A549 (cell line): ENCODE data around the gene ZNF747. TPM values are rescaled to one million over a fixed set of nuclear protein-coding genes. Genes with fewer than 3 reads are reported as not detected.

Source experiments
- ATAC-seq, 2 experiments: fragments of 200-7000 bp in 1 of 2; fragments of >200 bp in 1 of 2; cut with Nextera tagmentation in 1 of 2; cut with Tn5 transposase in 1 of 2; 3 replicates each; pipeline versions ENCODE4 v1.8.0 to v1.9.1; 2018 to 2020; ENCODE audit warnings: mild to moderate bottlenecking in 1 of 2, moderate library complexity in 1 of 2
- CTCF ChIA-PET: fragments of 300-600 bp; sonication (Branson Sonifier 250); formaldehyde crosslinking; extraction: SDS; loops from one replicate; lab custom pipeline; 2021; ENCODE audit warnings: antibody characterized with exemption, inconsistent platforms; lab: Yijun Ruan, JAX
- POLR2A ChIA-PET: fragments of 350-600 bp; formaldehyde crosslinking; extraction: SDS; loops from one replicate; lab custom pipeline; 2021; ENCODE audit warnings: antibody characterized with exemption, inconsistent platforms; lab: Yijun Ruan, JAX
- DNase-seq, 2 experiments: peaks; one replicate each; pipeline versions ENCODE4 v3.0.0 to v3.0.0-alpha.2; 2011 to 2016; ENCODE audit warnings: low read depth in 1 of 2, low spot score in 1 of 2
- FAIRE-seq: peaks from 2 replicates; lab custom pipeline; 2011; peaks lifted over from hg19 to GRCh38; lab: Jason Lieb, UNC
- H3K27ac ChIP-seq, 2 experiments: fragments of >200 bp; sonication (Bioruptor Twin); formaldehyde crosslinking; 3 replicates each; pipeline ENCODE4 v1.5.1; 2016 to 2017
- H3K4me1 ChIP-seq: fragments of >200 bp; sonication (Bioruptor Twin); formaldehyde crosslinking; 3 replicates; pipeline ENCODE4 v1.6.1; 2016
- H3K4me2 ChIP-seq: fragments of >200 bp; sonication (Bioruptor Twin); formaldehyde crosslinking; 3 replicates; pipeline ENCODE4 v1.6.1; 2016
- H3K4me3 ChIP-seq: fragments of >200 bp; sonication (Bioruptor Twin); formaldehyde crosslinking; 3 replicates; pipeline ENCODE4 v1.5.1; 2016
- H3K9me3 ChIP-seq: fragments of >200 bp; sonication (Bioruptor Twin); formaldehyde crosslinking; 3 replicates; pipeline ENCODE4 v1.6.1; 2016
- ATOH8 ChIP-seq: fragments of 250-450 bp; sonication (Bioruptor Pico); IDR thresholded peaks from 2 replicates; pipeline ENCODE4 v1.5.0; 2020; ENCODE audit warnings: low read depth, mild to moderate bottlenecking, moderate library complexity
- BCL3 ChIP-seq: fragments of >200 bp; sonication (Bioruptor Twin); formaldehyde crosslinking; IDR thresholded peaks from 3 replicates; pipeline ENCODE4 v1.6.1; 2016
- CEBPB ChIP-seq, 2 experiments: fragments of >200 bp in 1 of 2; sonication (Bioruptor Twin) in 1 of 2; formaldehyde crosslinking in 1 of 2; IDR thresholded peaks; 2 replicates each; pipeline ENCODE4 v1.6.1; 2012 to 2016
- CHD4 ChIP-seq: fragments of 200-600 bp; sonication (generic); IDR thresholded peaks from 2 replicates; pipeline ENCODE4 v1.6.1; 2016; ENCODE audit warnings: antibody characterized with exemption, mild to moderate bottlenecking, borderline replicate concordance
- EP300 ChIP-seq, 2 experiments: fragments of >200 bp; sonication (Bioruptor Twin); formaldehyde crosslinking; IDR thresholded peaks; 2 replicates in 1 of 2; 3 replicates in 1 of 2; pipeline ENCODE4 v1.6.1; 2016 to 2017
- FOSB ChIP-seq: fragments of 250-450 bp; sonication (Bioruptor Pico); IDR thresholded peaks from 2 replicates; pipeline ENCODE4 v1.5.0; 2020; ENCODE audit warnings: mild to moderate bottlenecking, moderate library complexity
- FOSL2 ChIP-seq, 2 experiments: fragments of 450-650 bp in 1 of 2; fragments of >200 bp in 1 of 2; sonication (Bioruptor Twin) in 1 of 2; formaldehyde crosslinking; IDR thresholded peaks; 2 replicates each; pipeline versions ENCODE4 v1.5.0 to v1.6.1; 2016 to 2020; ENCODE audit warnings: mild to moderate bottlenecking in 1 of 2, moderate library complexity in 1 of 2
- FOXS1 ChIP-seq: fragments of 250-450 bp; sonication (Bioruptor Pico); IDR thresholded peaks from 2 replicates; pipeline ENCODE4 v1.5.0; 2020; ENCODE audit warnings: mild to moderate bottlenecking, moderate library complexity
- HES2 ChIP-seq: fragments of >200 bp; sonication (Bioruptor Twin); formaldehyde crosslinking; IDR thresholded peaks from 2 replicates; pipeline ENCODE4 v1.6.1; 2016
- HOXB5 ChIP-seq: fragments of 250-450 bp; sonication (Bioruptor Pico); IDR thresholded peaks from 2 replicates; pipeline ENCODE4 v1.5.0; 2020; ENCODE audit warnings: mild to moderate bottlenecking, moderate library complexity
- JUN ChIP-seq, 2 experiments: fragments of >200 bp; sonication (Bioruptor Twin); formaldehyde crosslinking; IDR thresholded peaks; 2 replicates in 1 of 2; 3 replicates in 1 of 2; pipeline ENCODE4 v1.6.1; 2016 to 2017
- JUNB ChIP-seq: fragments of >200 bp; sonication (Bioruptor Twin); formaldehyde crosslinking; IDR thresholded peaks from 2 replicates; pipeline ENCODE4 v1.6.1; 2016
- MYC ChIP-seq: IDR thresholded peaks from 2 replicates; pipeline ENCODE4 v1.6.1; 2012; ENCODE audit warnings: mild to moderate bottlenecking, inconsistent platforms, low read length, improper control_type of control experiment, borderline replicate concordance
- NPAS2 ChIP-seq: fragments of 250-450 bp; sonication (Bioruptor Pico); IDR thresholded peaks from 2 replicates; pipeline ENCODE4 v1.8.0; 2022; ENCODE audit warnings: mild to moderate bottlenecking, moderate library complexity, borderline replicate concordance
- POLR2AphosphoS2 ChIP-seq: conservative IDR thresholded peaks from 2 replicates; pipeline ENCODE4 v1.6.1; 2012; ENCODE audit warnings: low read length, improper control_type of control experiment, inconsistent platforms
- RAD21 ChIP-seq, 2 experiments: fragments of >200 bp in 1 of 2; sonication (Bioruptor Twin) in 1 of 2; formaldehyde crosslinking in 1 of 2; IDR thresholded peaks in 1 of 2; conservative IDR thresholded peaks in 1 of 2; 2 replicates in 1 of 2; 3 replicates in 1 of 2; pipeline ENCODE4 v1.6.1; 2012 to 2018; ENCODE audit warnings: inconsistent platforms in 1 of 2
- RCOR1 ChIP-seq: fragments of 150-350 bp; IDR thresholded peaks from 2 replicates; pipeline ENCODE4 v1.6.1; 2014; ENCODE audit warnings: antibody characterized with exemption, low read length, low read depth
- SMC3 ChIP-seq: fragments of >200 bp; sonication (Bioruptor Twin); formaldehyde crosslinking; IDR thresholded peaks from 3 replicates; pipeline ENCODE4 v1.6.1; 2018; ENCODE audit warnings: inconsistent platforms
- TFCP2L1 ChIP-seq: fragments of 250-450 bp; sonication (Bioruptor Pico); IDR thresholded peaks from 2 replicates; pipeline ENCODE4 v1.5.0; 2021; ENCODE audit warnings: mild to moderate bottlenecking
- ZC3H11A ChIP-seq: fragments of 450-650 bp; IDR thresholded peaks from 2 replicates; pipeline ENCODE4 v1.6.1; 2014; ENCODE audit warnings: antibody characterized with exemption, mild to moderate bottlenecking
- WGBS: methylation state at CpG from one replicate; pipeline ENCODE4 v1.1.6; 2017; ENCODE audit errors: missing lambda C conversion rate; 5-methylcytosine and 5-hydroxymethylcytosine counted together
- polyA plus RNA-seq, 4 experiments: library from polyadenylated mRNA; depleted of rRNA in 3 of 4; stranded (reverse); fragments of >200 nt; fragmentation: RNase III in 1 of 4; extraction: RNeasy Plus Mini Kit Qiagen cat#74134 plus additional on column Dnase treatment in 1 of 4; gene quantifications; 2 replicates in 3 of 4; 3 replicates in 1 of 4; pipeline ENCODE4 v1.2.3, GENCODE V29; 2011 to 2017
- TF ChIP-seq, protein P1 (sequence below): fragments of 150-350 bp; IDR thresholded peaks from 2 replicates; pipeline ENCODE4 v1.6.1; 2014; ENCODE audit warnings: low read depth, mild to moderate bottlenecking, low read length

The ZNF747 gene
- polyA plus RNA-seq, 2 of the 4 experiments (the other 2 are of a cell fraction) = 4.8 to 5.0 TPM

DNA sequence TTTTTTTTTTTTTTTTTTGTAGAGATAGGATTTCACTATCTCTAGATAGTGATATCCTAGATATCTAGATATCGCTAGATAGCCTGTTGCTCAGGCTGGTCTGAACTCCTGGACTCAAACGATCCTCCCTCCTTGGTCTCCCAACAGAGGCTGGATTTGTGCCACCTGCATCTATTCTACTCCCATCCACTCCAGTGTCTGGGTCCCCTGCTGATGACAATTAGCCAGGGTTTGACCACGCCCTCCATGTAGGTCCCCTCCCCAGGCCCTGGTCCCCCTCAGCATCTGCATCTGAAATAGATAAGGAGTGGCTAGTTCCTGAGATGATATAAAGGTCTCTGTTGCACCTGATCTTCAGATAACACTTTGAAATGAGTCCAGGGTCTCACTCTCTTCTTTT lies 34.6 kb upstream of the ZNF747 start:
- no peak for ATAC-seq
- Histone ChIP-seq H3K4me3 (no peak overlapping the region), H3K4me1 (peaks cover 42% of the 10 kb centered on the region), H3K4me2 (peak overlapping the region; percentile 59; the same call in 1 of the 3 replicates), H3K9me3 (no peaks in the 10 kb centered on the region), H3K27ac (peak overlapping the region; percentile 35 to 80; a peak in 4 of 6 replicates)
- POLR2A ChIA-PET = interaction anchor here (2.7 kb wide), 1 partner anchor 11 kb away, joined by 19 read pairs; the partner anchor contains the start of gene ZNF764
- no peak for FAIRE-seq
- CTCF ChIA-PET = interaction anchor here (2.0 kb wide), 1 partner anchor 46 kb away, joined by 9 read pairs; no protein-coding TSS in a partner anchor
- TF ChIP-seq SMC3 (no peak), ATOH8 (CRISPR knock-in tag) (no peak), MYC (no peak), RAD21 (conservative IDR thresholded peaks at IDR 0.05 in 1 of 2, IDR thresholded peaks at IDR 0.05 in 1 of 2) (no peak), CHD4 (no peak), FOSB (CRISPR knock-in tag) (no peak), HOXB5 (CRISPR knock-in tag) (no peak), FOSL2 (IDR thresholded peaks at IDR 0.05) (no peak), FOSL2 (CRISPR knock-in tag; IDR thresholded peaks at IDR 0.05) (no peak), BCL3 (no peak), RCOR1 (no peak), POLR2AphosphoS2 (no peak), JUN (IDR thresholded peaks at IDR 0.05) (no peak), FOXS1 (no peak)
- TF ChIP-seq, protein P1, sequence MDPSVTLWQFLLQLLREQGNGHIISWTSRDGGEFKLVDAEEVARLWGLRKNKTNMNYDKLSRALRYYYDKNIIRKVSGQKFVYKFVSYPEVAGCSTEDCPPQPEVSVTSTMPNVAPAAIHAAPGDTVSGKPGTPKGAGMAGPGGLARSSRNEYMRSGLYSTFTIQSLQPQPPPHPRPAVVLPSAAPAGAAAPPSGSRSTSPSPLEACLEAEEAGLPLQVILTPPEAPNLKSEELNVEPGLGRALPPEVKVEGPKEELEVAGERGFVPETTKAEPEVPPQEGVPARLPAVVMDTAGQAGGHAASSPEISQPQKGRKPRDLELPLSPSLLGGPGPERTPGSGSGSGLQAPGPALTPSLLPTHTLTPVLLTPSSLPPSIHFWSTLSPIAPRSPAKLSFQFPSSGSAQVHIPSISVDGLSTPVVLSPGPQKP = no peak
- no peak for DNase-seq
- 89% methylated on average over 3 of the region's 3 CpGs for WGBS

- ChIA-PET CTCF (interaction anchor here (0.9 to 2.0 kb wide), 5 partner anchors 14 to 138 kb away, joined by 4 to 9 read pairs (median 6); partner anchors contain the start of gene DCTPP1), POLR2A (interaction anchor here (0.6 to 2.7 kb wide), 5 partner anchors 10 to 213 kb away, joined by 3 to 19 read pairs (median 4); partner anchors contain the start of gene ZNF764)
- H3K4me2 ChIP-seq = peak overlapping the region; percentile 59
- ATAC-seq = peak; percentile 8 to 56; a peak in 5 of 6 replicates
- H3K27ac ChIP-seq = peak overlapping the region; percentile 57 to 80
- H3K9me3 ChIP-seq = no peaks in the 10 kb centered on the region
- no peak for FAIRE-seq
- H3K4me3 ChIP-seq = no peak overlapping the region
- peak; percentile 45 to 78 for DNase-seq
- H3K4me1 ChIP-seq = peaks cover 39% of the 10 kb centered on the region
- WGBS = 41% methylated on average over 6 of the region's 6 CpGs
- TF ChIP-seq ZC3H11A = no peak
- peak; percentile 25 to 57; a peak in 2 of 5 replicates for TF ChIP-seq JUN (IDR thresholded peaks at IDR 0.05)
- TF ChIP-seq HOXB5 (CRISPR knock-in tag) = 0 out of 2 replicates have a peak, but pooled peaks have one; percentile 42
- TF ChIP-seq EP300 (IDR thresholded peaks at IDR 0.05) = peak; percentile 29 to 55; a peak in 2 of 5 replicates
- peak; percentile 41; the same call in 1 of the 2 replicates for TF ChIP-seq JUNB
- no peak for TF ChIP-seq FOSL2 (IDR thresholded peaks at IDR 0.05)
- TF ChIP-seq FOSL2 (CRISPR knock-in tag; IDR thresholded peaks at IDR 0.05) = peak; percentile 44; the same call in 1 of the 2 replicates
- peak; percentile 89 for TF ChIP-seq CEBPB (IDR thresholded peaks at IDR 0.05)
- no peak for TF ChIP-seq NPAS2 (CRISPR knock-in tag)
- TF ChIP-seq TFCP2L1 (CRISPR knock-in tag) = no peak
- peak; percentile 49; the same call in 1 of the 2 replicates for TF ChIP-seq HES2
These were observed 33.5 kb upstream of the ZNF747 start for GRCh38 chr16:30567991-30568638.
